Measurements from ENCODE around the gene FARSB.

- no peak for TF ChIP-seq POLR2AphosphoS5 (IDR thresholded peaks at IDR 0.05)
- no peak for TF ChIP-seq EP300 (IDR thresholded peaks at IDR 0.05)
- no peak for TF ChIP-seq CTCF (IDR thresholded peaks at IDR 0.05)
- no peak for TF ChIP-seq POLR2A (IDR thresholded peaks at IDR 0.05)
These were observed 33.0 kb downstream of the FARSB start for GRCh38 chr2:222622910-222623309.
